Loucy (cell line): ENCODE results near the gene GIPC3.

Experiments used
- H2AFZ ChIP-seq: fragments of 200-600 bp; sonication (generic); 2 replicates; pipeline ENCODE4 v1.6.0; 2016; ENCODE audit warnings: antibody characterized with exemption, mild to moderate bottlenecking, low read length, moderate library complexity
- H3F3A ChIP-seq: fragments of 200-600 bp; 2 replicates; pipeline ENCODE4 v1.6.0; 2016; ENCODE audit warnings: antibody characterized with exemption, low read depth, mild to moderate bottlenecking
- H3K27me3 ChIP-seq: fragments of 200-600 bp; sonication (generic); 2 replicates; pipeline ENCODE4 v1.6.1; 2014; ENCODE audit warnings: low read length, mild to moderate bottlenecking; ENCODE audit not compliant: insufficient read depth, poor library complexity, severe bottlenecking
- H3K36me3 ChIP-seq: fragments of 200-600 bp; sonication (generic); 2 replicates; pipeline ENCODE4 v1.6.1; 2016; ENCODE audit warnings: low read length; ENCODE audit not compliant: insufficient read depth
- H3K4me1 ChIP-seq: fragments of 200-600 bp; sonication (generic); 2 replicates; pipeline ENCODE4 v1.5.1; 2014; ENCODE audit warnings: low read length, mild to moderate bottlenecking; ENCODE audit not compliant: insufficient read depth, poor library complexity, severe bottlenecking
- H3K4me2 ChIP-seq: fragments of 200-600 bp; sonication (generic); 2 replicates; pipeline ENCODE4 v1.6.0; 2014; ENCODE audit warnings: antibody characterized with exemption, low read length, low read depth, mild to moderate bottlenecking; ENCODE audit not compliant: poor library complexity, severe bottlenecking
- H3K4me3 ChIP-seq: fragments of 200-600 bp; sonication (generic); 2 replicates; pipeline ENCODE4 v1.5.1; 2014; ENCODE audit warnings: low read length, mild to moderate bottlenecking, mixed read lengths; ENCODE audit not compliant: poor library complexity, severe bottlenecking
- H3K79me2 ChIP-seq: fragments of 200-600 bp; sonication (generic); 2 replicates; pipeline ENCODE4 v1.6.1; 2014; ENCODE audit warnings: low read length; ENCODE audit not compliant: insufficient read depth
- H3K9ac ChIP-seq: fragments of 200-600 bp; sonication (generic); 2 replicates; pipeline ENCODE4 v1.6.0; 2014; ENCODE audit warnings: mild to moderate bottlenecking, low read depth, low read length, moderate library complexity; ENCODE audit not compliant: poor library complexity, severe bottlenecking
- H3K9me2 ChIP-seq: fragments of 200-600 bp; sonication (generic); replicated peaks from 2 replicates; pipeline ENCODE4 v1.6.1; 2016; ENCODE audit warnings: low read depth, low read length, mixed read lengths
- H3K9me3 ChIP-seq: fragments of 200-600 bp; sonication (generic); 2 replicates; pipeline ENCODE4 v1.6.1; 2014; ENCODE audit warnings: mild to moderate bottlenecking, antibody characterized with exemption, low read length, low read depth; ENCODE audit not compliant: insufficient read depth
- H4K20me1 ChIP-seq: fragments of 200-600 bp; sonication (generic); 2 replicates; pipeline ENCODE4 v1.6.0; 2014; ENCODE audit warnings: antibody characterized with exemption, low read length, mild to moderate bottlenecking; ENCODE audit not compliant: insufficient read depth, poor library complexity, severe bottlenecking
- EZH2phosphoT487 ChIP-seq: fragments of 200-600 bp; IDR thresholded peaks from 2 replicates; pipeline ENCODE4 v1.6.1; 2018; ENCODE audit warnings: antibody characterized with exemption, mild to moderate bottlenecking, moderate library complexity, borderline replicate concordance
- TF ChIP-seq, protein P1 (sequence below): fragments of 200-600 bp; sonication (generic); conservative IDR thresholded peaks from 2 replicates; pipeline ENCODE4 v1.5.1; 2014; ENCODE audit warnings: mild to moderate bottlenecking, antibody characterized with exemption, low read length

GIPC3 gene

DNA sequence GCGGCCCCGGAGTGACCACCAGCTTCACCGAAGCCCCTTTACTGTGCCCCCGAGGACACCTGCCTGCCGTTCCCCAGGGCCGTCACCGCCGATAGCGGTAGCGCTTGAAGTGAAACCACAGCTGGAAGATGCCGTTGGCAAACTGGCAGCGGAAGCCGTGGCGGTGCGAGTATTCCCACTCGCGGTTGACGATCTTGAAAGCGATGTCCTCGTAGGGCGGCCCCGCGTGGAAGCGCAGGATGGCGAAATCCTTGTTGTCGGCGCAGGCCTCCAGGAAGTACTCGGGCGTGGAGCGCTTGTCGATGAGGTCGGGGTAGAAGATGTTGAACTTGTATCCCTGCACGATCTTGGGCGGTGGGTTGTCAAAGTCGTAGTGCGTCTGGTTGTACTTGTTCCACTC lies 26.6 kb downstream of the GIPC3 start:
- H4K20me1 ChIP-seq = no peaks in the 10 kb centered on the region
- H3K9me3 ChIP-seq = no peaks in the 10 kb centered on the region
- no peaks in the 10 kb centered on the region for H3K4me1 ChIP-seq
- no peaks in the 10 kb centered on the region for H3K9me2 ChIP-seq
- TF ChIP-seq EZH2phosphoT487 = no peak
- TF ChIP-seq, protein P1, sequence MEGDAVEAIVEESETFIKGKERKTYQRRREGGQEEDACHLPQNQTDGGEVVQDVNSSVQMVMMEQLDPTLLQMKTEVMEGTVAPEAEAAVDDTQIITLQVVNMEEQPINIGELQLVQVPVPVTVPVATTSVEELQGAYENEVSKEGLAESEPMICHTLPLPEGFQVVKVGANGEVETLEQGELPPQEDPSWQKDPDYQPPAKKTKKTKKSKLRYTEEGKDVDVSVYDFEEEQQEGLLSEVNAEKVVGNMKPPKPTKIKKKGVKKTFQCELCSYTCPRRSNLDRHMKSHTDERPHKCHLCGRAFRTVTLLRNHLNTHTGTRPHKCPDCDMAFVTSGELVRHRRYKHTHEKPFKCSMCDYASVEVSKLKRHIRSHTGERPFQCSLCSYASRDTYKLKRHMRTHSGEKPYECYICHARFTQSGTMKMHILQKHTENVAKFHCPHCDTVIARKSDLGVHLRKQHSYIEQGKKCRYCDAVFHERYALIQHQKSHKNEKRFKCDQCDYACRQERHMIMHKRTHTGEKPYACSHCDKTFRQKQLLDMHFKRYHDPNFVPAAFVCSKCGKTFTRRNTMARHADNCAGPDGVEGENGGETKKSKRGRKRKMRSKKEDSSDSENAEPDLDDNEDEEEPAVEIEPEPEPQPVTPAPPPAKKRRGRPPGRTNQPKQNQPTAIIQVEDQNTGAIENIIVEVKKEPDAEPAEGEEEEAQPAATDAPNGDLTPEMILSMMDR = no peak
- no peak overlapping the region for H3K4me3 ChIP-seq
- H3K36me3 ChIP-seq = peaks cover 7% of the 10 kb centered on the region; the same call in 1 of the 2 replicates
- no peaks in the 10 kb centered on the region for H3K27me3 ChIP-seq
- H2AFZ ChIP-seq = no peak overlapping the region
- H3K9ac ChIP-seq = no peak overlapping the region
- no peaks in the 10 kb centered on the region for H3K79me2 ChIP-seq
- H3F3A ChIP-seq = no peaks in the 10 kb centered on the region
- no peak overlapping the region for H3K4me2 ChIP-seq

GRCh38 chr19:3612330-3612729 lies 27.1 kb downstream of the GIPC3 start:
- H3K27me3 ChIP-seq = no peaks in the 10 kb centered on the region
- no peak overlapping the region for H3K4me3 ChIP-seq
- H3K4me1 ChIP-seq = no peaks in the 10 kb centered on the region
- peaks cover 7% of the 10 kb centered on the region; the same call in 1 of the 2 replicates for H3K36me3 ChIP-seq
- no peaks in the 10 kb centered on the region for H3K9me3 ChIP-seq
- H2AFZ ChIP-seq = no peak overlapping the region
- H4K20me1 ChIP-seq = no peaks in the 10 kb centered on the region
- H3K9ac ChIP-seq = no peak overlapping the region
- H3F3A ChIP-seq = no peaks in the 10 kb centered on the region
- no peaks in the 10 kb centered on the region for H3K9me2 ChIP-seq
- H3K79me2 ChIP-seq = no peaks in the 10 kb centered on the region
- TF ChIP-seq EZH2phosphoT487 = no peak
- TF ChIP-seq, protein P1 = no peak
- H3K4me2 ChIP-seq = no peak overlapping the region

DNA sequence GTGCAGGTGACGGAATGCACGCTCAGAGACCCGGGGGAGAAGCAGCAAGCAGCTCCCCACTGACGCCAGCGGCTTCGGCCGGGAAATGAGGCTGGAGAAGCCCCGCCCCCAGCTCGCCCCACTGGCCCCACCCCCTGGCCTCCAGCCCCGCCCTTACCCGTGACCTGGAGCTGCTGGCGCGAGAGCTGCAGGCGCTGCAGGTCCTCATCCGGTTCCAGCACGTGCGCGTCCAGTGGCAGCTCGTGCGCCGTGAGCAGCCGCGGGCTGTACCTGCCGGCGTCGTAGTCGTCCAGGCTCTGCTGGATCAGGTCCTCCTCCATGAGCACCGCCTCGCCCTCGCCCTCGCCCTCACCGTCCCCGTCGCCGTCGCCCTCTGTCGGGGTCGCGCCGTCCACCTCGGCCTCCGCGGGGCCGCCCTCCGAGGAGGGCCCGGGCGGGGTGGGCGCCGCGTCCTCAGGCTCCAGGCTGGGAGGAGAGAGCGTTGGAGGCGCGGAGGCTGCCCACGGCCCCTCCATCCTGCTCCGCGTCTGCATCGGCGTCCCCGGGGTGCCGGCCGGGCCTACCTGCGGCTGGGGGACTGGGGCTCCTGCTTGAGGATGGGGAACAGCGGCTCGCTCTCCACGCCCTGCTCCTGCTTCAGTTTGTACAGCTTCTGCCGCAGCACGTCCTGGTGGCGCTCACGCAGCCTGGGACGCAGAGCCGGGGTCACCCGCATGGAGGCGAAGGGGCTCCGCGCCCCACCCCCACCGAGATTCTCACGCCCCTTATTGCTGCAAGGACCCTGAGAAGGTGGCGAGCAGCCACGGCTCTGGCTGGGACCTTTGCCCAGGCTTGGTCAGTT lies 27.8 kb downstream of the GIPC3 start:
- H3K9ac ChIP-seq = no peak overlapping the region
- no peaks in the 10 kb centered on the region for H3K9me2 ChIP-seq
- H3K79me2 ChIP-seq = no peaks in the 10 kb centered on the region
- H3K4me3 ChIP-seq = no peak overlapping the region
- TF ChIP-seq EZH2phosphoT487 = no peak
- TF ChIP-seq, protein P1 = no peak
- no peak overlapping the region for H2AFZ ChIP-seq
- no peak overlapping the region for H3K4me2 ChIP-seq
- H3K4me1 ChIP-seq = no peaks in the 10 kb centered on the region
- H3K9me3 ChIP-seq = no peaks in the 10 kb centered on the region
- H4K20me1 ChIP-seq = no peaks in the 10 kb centered on the region
- peaks cover 7% of the 10 kb centered on the region; the same call in 1 of the 2 replicates for H3K36me3 ChIP-seq
- H3F3A ChIP-seq = no peaks in the 10 kb centered on the region
- H3K27me3 ChIP-seq = no peaks in the 10 kb centered on the region
